Stimulated activated CD8-positive, alpha-beta memory T cell treated with anti-CD3 and anti-CD28 coated beads, Interleukin-4, amount 100 ng/mL, for 4 hours (primary cell): ENCODE results near the gene GABRA6.
"Not testable (repeated sequence)": the region's sequence is repeated elsewhere in the genome, so short reads cannot be mapped to it uniquely, and the experiment has no call there.

Experiments used
- DNase-seq, 2 donors: peaks; one replicate each; pipeline ENCODE4 v3.0.0-alpha.2; 2020; ENCODE audit warnings: low read depth in 2 of 2, low spot score in 1 of 2

Gene GABRA6

GRCh38 chr5:161685461-161685860, at the start of gene GABRA6:
Gene GABRA6 (plus strand): TSS chr5:161685721. CDS start chr5:161685990, 269 bp downstream.
- no peak for DNase-seq

GRCh38 chr5:161637591-161637990, 47.9 kb upstream of the GABRA6 start:
- no peak for DNase-seq

- no peak for DNase-seq
Measured at GRCh38 chr5:161641444-161641843, 44.1 kb upstream of the GABRA6 start.

- DNase-seq, result no peak
Measured at GRCh38 chr5:161645264-161645663, 40.3 kb upstream of the GABRA6 start.

- not testable (repeated sequence) for DNase-seq
Measured at GRCh38 chr5:161651926-161652325, 33.6 kb upstream of the GABRA6 start.

GRCh38 chr5:161660806-161661205, 24.7 kb upstream of the GABRA6 start:
- no peak for DNase-seq

- no peak for DNase-seq
Measured at GRCh38 chr5:161663431-161663830, 22.1 kb upstream of the GABRA6 start.

- DNase-seq, result no peak
Measured at GRCh38 chr5:161676103-161676502, 9.4 kb upstream of the GABRA6 start.

GRCh38 chr5:161686149-161686548, 628 bp downstream of the GABRA6 start:
- no peak for DNase-seq

GRCh38 chr5:161686881-161687280, 1.4 kb downstream of the GABRA6 start:
- DNase-seq, result no peak

GRCh38 chr5:161687316-161687715, 1.8 kb downstream of the GABRA6 start:
- no peak for DNase-seq

- no peak for DNase-seq
Measured at GRCh38 chr5:161691911-161692310, 6.4 kb downstream of the GABRA6 start.

GRCh38 chr5:161697001-161697400, 11.5 kb downstream of the GABRA6 start:
- no peak for DNase-seq

- no peak for DNase-seq
Measured at GRCh38 chr5:161700065-161700464, 14.5 kb downstream of the GABRA6 start.

GRCh38 chr5:161703528-161703927, 18.0 kb downstream of the GABRA6 start:
- DNase-seq, result no peak

GRCh38 chr5:161707382-161707781, 21.9 kb downstream of the GABRA6 start:
- no peak for DNase-seq

GRCh38 chr5:161709239-161709638, 23.7 kb downstream of the GABRA6 start:
- no peak for DNase-seq

GRCh38 chr5:161713042-161713441, 27.5 kb downstream of the GABRA6 start:
- no peak for DNase-seq

- DNase-seq, result no peak
Measured at GRCh38 chr5:161719157-161719556, 33.6 kb downstream of the GABRA6 start.

- DNase-seq, result no peak
Measured at GRCh38 chr5:161720460-161720859, 34.9 kb downstream of the GABRA6 start.

GRCh38 chr5:161734741-161735140, 49.2 kb downstream of the GABRA6 start:
- DNase-seq, result no peak

GRCh38 chr5:161740433-161740832, 54.9 kb downstream of the GABRA6 start:
- DNase-seq, result no peak

- DNase-seq, result no peak
Measured at GRCh38 chr5:161744276-161744675, 58.8 kb downstream of the GABRA6 start.

- DNase-seq, result no peak
Measured at GRCh38 chr5:161745392-161745791, 59.9 kb downstream of the GABRA6 start.
